Gastrocnemius medialis (tissue), 4 donors: ENCODE measurements around the gene AFDN. TPM values are rescaled to one million over a fixed set of nuclear protein-coding genes. Genes with fewer than 3 reads are reported as not detected.

ENCODE experiments used
- ATAC-seq, 2 donors: fragments of 150-250 bp; one replicate each; pipeline ENCODE4 v1.9.1; 2016
- DNase-seq, 2 donors: peaks; one replicate each; pipeline ENCODE4 v3.0.0-alpha.2; 2019
- H3K27ac ChIP-seq, 4 donors: fragments of 200-600 bp; sonication (generic); 1 replicate in 1 of 4; 2 replicates in 3 of 4; pipeline ENCODE4 v1.5.1; 2016 to 2018; ENCODE audit warnings: mild to moderate bottlenecking in 2 of 4, moderate library complexity in 1 of 4
- H3K27me3 ChIP-seq, 3 donors: fragments of 200-600 bp; sonication (generic) in 2 of 3; 1 replicate in 1 of 3; 2 replicates in 2 of 3; pipeline versions ENCODE4 v1.5.1 to v1.6.0; 2016 to 2019; ENCODE audit warnings: mild to moderate bottlenecking in 1 of 3, moderate library complexity in 1 of 3
- H3K36me3 ChIP-seq, 2 donors: fragments of 200-600 bp; sonication (generic) in 1 of 2; one replicate each; pipeline ENCODE4 v1.5.1; 2017 to 2018
- H3K4me1 ChIP-seq, 2 donors: fragments of 200-600 bp; sonication (generic) in 1 of 2; one replicate each; pipeline ENCODE4 v1.5.1; 2016 to 2017; ENCODE audit warnings: mild to moderate bottlenecking in 2 of 2
- H3K4me3 ChIP-seq, 4 donors: fragments of 200-600 bp; sonication (generic) in 3 of 4; 1 replicate in 1 of 4; 2 replicates in 3 of 4; pipeline ENCODE4 v1.5.1; 2016 to 2019; ENCODE audit warnings: mild to moderate bottlenecking in 2 of 4
- H3K9me3 ChIP-seq, 3 donors: fragments of 200-600 bp; sonication (generic) in 2 of 3; 1 replicate in 1 of 3; 2 replicates in 2 of 3; pipeline ENCODE4 v1.5.1; 2016 to 2019
- POLR2A ChIP-seq, 2 donors: fragments of 450-650 bp; IDR thresholded peaks; one replicate each; pipeline ENCODE4 v1.6.1; 2017; ENCODE audit warnings: antibody characterized with exemption in 2 of 2, mild to moderate bottlenecking in 2 of 2, moderate library complexity in 2 of 2
- in situ Hi-C, 4 donors: fragments of 200-750 bp; cut with MboI; loops; one replicate each; pipeline versions ENCODE4 v1.15.0 to v1.8.0; 2017; ENCODE audit warnings: low sequenced_read_pairs in 4 of 4
- intact Hi-C: fragments of 100-400 bp; cut with DNase I; formaldehyde crosslinking; loops from one replicate; pipeline ENCODE4 v1.15.1; 2023; ENCODE audit warnings: low total_unique reads
- total RNA-seq, 4 donors: library from RNA; depleted of rRNA; stranded (reverse); fragments of >200 nt; gene quantifications; one replicate each; pipeline versions ENCODE4 v1.1.0 to v1.2.3, GENCODE V29; 2016
- TF ChIP-seq, protein P1 (sequence below), 5 experiments: fragments of 450-650 bp in 3 of 5; fragments of 200-600 bp in 2 of 5; sonication (generic) in 2 of 5; IDR thresholded peaks in 4 of 5; conservative IDR thresholded peaks in 1 of 5; 1 replicate in 4 of 5; 2 replicates in 1 of 5; pipeline ENCODE4 v1.5.1; 2016 to 2019; ENCODE audit warnings: antibody characterized with exemption in 5 of 5, mild to moderate bottlenecking in 3 of 5, moderate library complexity in 3 of 5

AFDN gene
- total RNA-seq, 4 donors from 2014 or later = 22.2 to 66.0 (median 30.0) TPM

DNA sequence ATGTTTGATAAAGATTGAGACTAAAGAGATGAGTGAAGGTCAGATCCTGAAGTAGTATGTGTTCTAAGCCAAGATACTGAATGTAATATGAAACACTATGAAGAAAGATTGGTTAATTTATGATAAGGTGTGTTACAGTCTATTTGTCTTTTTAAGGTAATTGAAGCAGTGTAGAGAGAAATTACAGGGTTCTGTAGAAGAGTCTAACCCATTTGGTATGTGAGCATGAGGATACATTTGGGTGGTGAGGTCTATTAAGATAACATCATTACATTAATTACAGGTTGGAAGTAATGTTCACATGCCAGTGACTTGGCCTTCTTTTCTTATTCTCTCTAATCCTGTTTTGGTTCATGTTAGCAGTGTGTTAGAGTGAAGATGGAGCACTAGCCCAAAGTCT is 61.4 kb downstream of the AFDN start:
- intact Hi-C loops (no loop called here), in situ Hi-C loops (no loop called here)
- Histone ChIP-seq H3K4me1 (peaks cover 0 to 8% of the 10 kb centered on the region in 2 donors), H3K36me3 (peaks cover 0 to 16% of the 10 kb centered on the region in 2 donors), H3K9me3 (no peaks in the 10 kb centered on the region), H3K27me3 (no peaks in the 10 kb centered on the region), H3K4me3 (no peak overlapping the region), H3K27ac (no peak overlapping the region)
- TF ChIP-seq, protein P1, sequence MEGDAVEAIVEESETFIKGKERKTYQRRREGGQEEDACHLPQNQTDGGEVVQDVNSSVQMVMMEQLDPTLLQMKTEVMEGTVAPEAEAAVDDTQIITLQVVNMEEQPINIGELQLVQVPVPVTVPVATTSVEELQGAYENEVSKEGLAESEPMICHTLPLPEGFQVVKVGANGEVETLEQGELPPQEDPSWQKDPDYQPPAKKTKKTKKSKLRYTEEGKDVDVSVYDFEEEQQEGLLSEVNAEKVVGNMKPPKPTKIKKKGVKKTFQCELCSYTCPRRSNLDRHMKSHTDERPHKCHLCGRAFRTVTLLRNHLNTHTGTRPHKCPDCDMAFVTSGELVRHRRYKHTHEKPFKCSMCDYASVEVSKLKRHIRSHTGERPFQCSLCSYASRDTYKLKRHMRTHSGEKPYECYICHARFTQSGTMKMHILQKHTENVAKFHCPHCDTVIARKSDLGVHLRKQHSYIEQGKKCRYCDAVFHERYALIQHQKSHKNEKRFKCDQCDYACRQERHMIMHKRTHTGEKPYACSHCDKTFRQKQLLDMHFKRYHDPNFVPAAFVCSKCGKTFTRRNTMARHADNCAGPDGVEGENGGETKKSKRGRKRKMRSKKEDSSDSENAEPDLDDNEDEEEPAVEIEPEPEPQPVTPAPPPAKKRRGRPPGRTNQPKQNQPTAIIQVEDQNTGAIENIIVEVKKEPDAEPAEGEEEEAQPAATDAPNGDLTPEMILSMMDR (IDR thresholded peaks at IDR 0.05 in 4 of 5, conservative IDR thresholded peaks at IDR 0.05 in 1 of 5) = no peak
- TF ChIP-seq POLR2A (IDR thresholded peaks at IDR 0.05) = no peak
- ATAC-seq = no peak
- no peak for DNase-seq

DNA sequence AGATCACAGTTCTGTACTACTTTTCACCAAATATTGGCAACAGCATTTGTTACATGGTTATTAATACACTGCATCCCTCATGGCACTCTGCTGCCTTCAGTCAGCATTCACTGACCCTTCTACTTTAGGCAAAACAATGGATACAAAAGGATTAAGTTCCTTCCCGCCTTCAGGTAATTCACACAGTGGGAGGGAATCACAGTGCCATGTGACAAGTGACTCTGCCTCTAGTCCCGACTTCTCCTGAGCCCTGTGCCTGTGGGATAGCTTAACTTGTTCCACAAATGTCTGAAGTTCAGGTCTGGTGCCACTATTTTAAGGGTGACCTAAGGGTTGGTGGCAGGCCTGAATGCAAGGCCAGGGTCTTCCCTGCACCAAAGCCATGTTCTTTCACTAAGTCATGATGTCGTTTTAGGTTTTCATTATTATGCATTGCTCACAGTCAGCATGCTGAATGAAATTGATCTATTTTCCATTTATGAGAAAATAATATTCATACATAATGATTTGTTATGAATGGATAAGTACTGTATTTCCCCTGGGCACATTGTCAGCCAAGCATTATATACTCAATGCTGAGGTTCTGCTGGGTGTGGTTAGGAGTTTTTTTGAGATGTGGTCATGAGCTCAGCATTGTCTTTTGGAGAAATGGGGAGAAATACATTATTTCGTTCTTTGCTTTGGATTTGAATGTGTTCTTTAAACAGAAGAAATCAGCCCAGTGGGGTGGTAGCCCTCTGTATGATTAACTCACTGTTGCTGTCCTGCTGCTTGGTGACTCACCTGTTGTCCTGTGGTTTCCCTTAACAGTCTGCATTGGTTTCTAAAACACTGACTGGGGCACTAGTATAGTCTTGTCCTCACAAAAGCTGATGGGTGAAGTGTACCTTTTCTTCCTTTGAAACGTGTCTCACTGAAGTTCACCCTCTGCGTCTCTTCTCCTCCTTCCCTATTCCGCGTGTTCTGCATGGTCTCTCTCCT is 66.4 kb downstream of the AFDN start:
- no peak overlapping the region for H3K27ac ChIP-seq
- H3K4me1 ChIP-seq = no peaks in the 10 kb centered on the region
- ATAC-seq = no peak
- in situ Hi-C loops (loop anchor here in 1 of 4 donors (10.0 kb wide), 1 partner anchor 408 kb away; no protein-coding TSS in a partner anchor), intact Hi-C loops (no loop called here)
- no peaks in the 10 kb centered on the region for H3K9me3 ChIP-seq
- peaks cover 0 to 28% of the 10 kb centered on the region in 2 donors for H3K36me3 ChIP-seq
- H3K4me3 ChIP-seq = no peak overlapping the region
- TF ChIP-seq, protein P1 (IDR thresholded peaks at IDR 0.05 in 4 of 5, conservative IDR thresholded peaks at IDR 0.05 in 1 of 5) = no peak
- TF ChIP-seq POLR2A (IDR thresholded peaks at IDR 0.05) = no peak
- DNase-seq = no peak
- no peaks in the 10 kb centered on the region for H3K27me3 ChIP-seq

DNA sequence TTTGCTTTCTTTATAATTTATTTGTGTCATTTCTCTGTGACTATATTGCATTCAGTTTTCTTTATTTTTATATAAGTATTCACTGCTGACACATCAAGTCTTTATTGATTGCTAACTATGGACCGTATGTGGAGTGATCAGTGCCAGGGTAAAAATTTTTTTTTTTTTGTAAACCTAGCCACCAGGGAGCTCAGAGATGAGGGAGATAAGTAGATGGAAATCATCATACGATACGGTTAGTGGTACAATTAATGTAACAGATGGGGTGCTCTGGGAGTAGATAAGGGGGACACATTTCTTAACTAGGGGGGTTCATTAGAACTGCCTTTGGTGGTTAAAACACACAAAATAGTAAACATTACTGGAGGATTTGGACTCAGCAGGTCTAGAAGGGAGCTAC is 68.3 kb downstream of the AFDN start:
- Histone ChIP-seq H3K9me3 (no peaks in the 10 kb centered on the region), H3K27ac (no peak overlapping the region), H3K36me3 (peaks cover 0 to 19% of the 10 kb centered on the region in 2 donors), H3K4me3 (no peak overlapping the region), H3K4me1 (peaks cover 0 to 4% of the 10 kb centered on the region in 2 donors), H3K27me3 (no peaks in the 10 kb centered on the region)
- TF ChIP-seq, protein P1 (IDR thresholded peaks at IDR 0.05 in 4 of 5, conservative IDR thresholded peaks at IDR 0.05 in 1 of 5) = no peak
- TF ChIP-seq POLR2A (IDR thresholded peaks at IDR 0.05) = no peak
- in situ Hi-C loops = loop anchor here in 3 of 4 donors (5.0 to 10.0 kb wide), 3 partner anchors 408 to 413 kb away; no protein-coding TSS in a partner anchor
- no peak for ATAC-seq
- no peak for DNase-seq
- intact Hi-C loops = no loop called here

GRCh38 chr6:167896648-167897047 is 69.9 kb downstream of the AFDN start:
- DNase-seq (no peak), ATAC-seq (no peak)
- peaks cover 0 to 12% of the 10 kb centered on the region in 2 donors for H3K36me3 ChIP-seq
- TF ChIP-seq, protein P1 (IDR thresholded peaks at IDR 0.05 in 4 of 5, conservative IDR thresholded peaks at IDR 0.05 in 1 of 5) = no peak
- H3K4me3 ChIP-seq = no peak overlapping the region
- no peak overlapping the region for H3K27ac ChIP-seq
- in situ Hi-C loops (loop anchor here in 3 of 4 donors (5.0 to 10.0 kb wide), 3 partner anchors 409 to 414 kb away; no protein-coding TSS in a partner anchor), intact Hi-C loops (no loop called here)
- peaks cover 0 to 8% of the 10 kb centered on the region in 2 donors for H3K4me1 ChIP-seq
- H3K9me3 ChIP-seq = no peaks in the 10 kb centered on the region
- no peaks in the 10 kb centered on the region for H3K27me3 ChIP-seq
